ENCODE measurements around the gene ADD3. TPM values are rescaled to one million over a fixed set of nuclear protein-coding genes. Genes with fewer than 3 reads are reported as not detected.
A peak's percentile ranks its signal among the peaks of the same experiment; 100 is the strongest.

The ADD3 gene
- total RNA-seq, 1 donor from 2014 or later, result 95.3 TPM

GRCh38 chr10:110036640-110037039 lies 28.9 kb downstream of the ADD3 start:
- ATAC-seq (ENCODE audit: low read depth) (peak; percentile 25), DNase-seq (no peak)
- Mint-ChIP-seq H3K36me3 (ENCODE audit: low read depth) (no peaks in the 10 kb centered on the region), H3K4me1 (peaks cover 73% of the 10 kb centered on the region), H3K27ac (peak overlapping the region; percentile 11), H3K9me3 (no peaks in the 10 kb centered on the region), H3K4me3 (peak overlapping the region; percentile 57), H3K27me3 (no peaks in the 10 kb centered on the region)
- POLR2A ChIA-PET, result interaction anchor here (0.8 to 1.0 kb wide), 2 partner anchors 28 to 29 kb away, joined by 3 to 4 read pairs; partner anchors contain the start of gene ADD3
- CTCF ChIA-PET, result no interaction called here
- TF ChIP-seq CTCF (IDR thresholded peaks at IDR 0.05), result no peak
- intact Hi-C loops (cut with micrococcal nuclease), result loop anchor here (5.0 kb wide), 1 partner anchor 59 kb away; no protein-coding TSS in a partner anchor

- CTCF ChIA-PET, result interaction anchor here (2.8 kb wide), 1 partner anchor 155 kb away, joined by 6 read pairs; no protein-coding TSS in a partner anchor
- H3K4me3 Mint-ChIP-seq, result no peak overlapping the region
- POLR2A ChIA-PET, result no interaction called here
- no peak overlapping the region for H3K27ac Mint-ChIP-seq
- peaks cover 3% of the 10 kb centered on the region for H3K36me3 Mint-ChIP-seq (ENCODE audit: low read depth)
- no peaks in the 10 kb centered on the region for H3K27me3 Mint-ChIP-seq
- intact Hi-C loops (cut with micrococcal nuclease), result loop anchor here (5.0 kb wide), 1 partner anchor 62 kb away; no protein-coding TSS in a partner anchor
- DNase-seq (no peak), ATAC-seq (ENCODE audit: low read depth) (no peak)
- H3K9me3 Mint-ChIP-seq, result no peaks in the 10 kb centered on the region
- H3K4me1 Mint-ChIP-seq, result peaks cover 60% of the 10 kb centered on the region
- TF ChIP-seq CTCF (IDR thresholded peaks at IDR 0.05), result no peak
Measured at GRCh38 chr10:110039254-110039653, 31.5 kb downstream of the ADD3 start.

- ChIA-PET POLR2A (no interaction called here), CTCF (interaction anchor here (2.8 kb wide), 1 partner anchor 156 kb away, joined by 6 read pairs; no protein-coding TSS in a partner anchor)
- H3K4me3 Mint-ChIP-seq, result no peak overlapping the region
- intact Hi-C loops (cut with micrococcal nuclease), result no loop called here
- no peak overlapping the region for H3K27ac Mint-ChIP-seq
- ATAC-seq (ENCODE audit: low read depth), result no peak
- no peaks in the 10 kb centered on the region for H3K9me3 Mint-ChIP-seq
- TF ChIP-seq CTCF (IDR thresholded peaks at IDR 0.05), result no peak
- H3K27me3 Mint-ChIP-seq, result no peaks in the 10 kb centered on the region
- peaks cover 55% of the 10 kb centered on the region for H3K4me1 Mint-ChIP-seq
- peaks cover 3% of the 10 kb centered on the region for H3K36me3 Mint-ChIP-seq (ENCODE audit: low read depth)
- DNase-seq, result no peak
Measured at GRCh38 chr10:110040108-110040507, 32.3 kb downstream of the ADD3 start.

- peaks cover 50% of the 10 kb centered on the region for H3K4me1 Mint-ChIP-seq
- no peaks in the 10 kb centered on the region for H3K27me3 Mint-ChIP-seq
- POLR2A ChIA-PET, result no interaction called here
- DNase-seq, result no peak
- no peak overlapping the region for H3K27ac Mint-ChIP-seq
- H3K9me3 Mint-ChIP-seq, result no peaks in the 10 kb centered on the region
- peaks cover 3% of the 10 kb centered on the region for H3K36me3 Mint-ChIP-seq (ENCODE audit: low read depth)
- intact Hi-C loops (cut with micrococcal nuclease), result no loop called here
- CTCF ChIA-PET, result no interaction called here
- H3K4me3 Mint-ChIP-seq, result no peak overlapping the region
- TF ChIP-seq CTCF (IDR thresholded peaks at IDR 0.05), result no peak
- ATAC-seq (ENCODE audit: low read depth), result no peak
Measured at GRCh38 chr10:110040767-110041478, 33.1 kb downstream of the ADD3 start.

GRCh38 chr10:110041479-110041829 lies 33.7 kb downstream of the ADD3 start:
- H3K9me3 Mint-ChIP-seq, result no peaks in the 10 kb centered on the region
- TF ChIP-seq CTCF (IDR thresholded peaks at IDR 0.05), result no peak
- CTCF ChIA-PET, result no interaction called here
- H3K27me3 Mint-ChIP-seq, result no peaks in the 10 kb centered on the region
- no peak overlapping the region for H3K4me3 Mint-ChIP-seq
- ATAC-seq (ENCODE audit: low read depth) (no peak), DNase-seq (no peak)
- H3K36me3 Mint-ChIP-seq (ENCODE audit: low read depth), result peaks cover 3% of the 10 kb centered on the region
- peaks cover 48% of the 10 kb centered on the region for H3K4me1 Mint-ChIP-seq
- intact Hi-C loops (cut with micrococcal nuclease), result no loop called here
- POLR2A ChIA-PET, result no interaction called here
- no peak overlapping the region for H3K27ac Mint-ChIP-seq

Data from activated B cell treated with CpG ODN at 0.5 μM for 24 hours (primary cell).